ENCODE data around the gene FGF4.

Gene FGF4

GRCh38 chr11:69775163-69775755 is at the start of gene FGF4:
Gene FGF4, minus strand, starts transcription at chr11:69775341. Its CDS starts 257 bp downstream, at chr11:69775084.
- DNase-seq (ENCODE audit: low read depth, low spot score) = no peak

- DNase-seq (ENCODE audit: low read depth, low spot score) = no peak
These were observed 48.6 kb upstream of the FGF4 start for GRCh38 chr11:69823641-69824265.

GRCh38 chr11:69822676-69823494 is 47.7 kb upstream of the FGF4 start:
- DNase-seq (ENCODE audit: low read depth, low spot score) = no peak

- DNase-seq (ENCODE audit: low read depth, low spot score) = no peak
These were observed 46.4 kb upstream of the FGF4 start for GRCh38 chr11:69821511-69822040.

GRCh38 chr11:69820441-69820840 is 45.3 kb upstream of the FGF4 start:
- no peak for DNase-seq (ENCODE audit: low read depth, low spot score)

- no peak for DNase-seq (ENCODE audit: low read depth, low spot score)
These were observed 44.5 kb upstream of the FGF4 start for GRCh38 chr11:69819541-69820070.

GRCh38 chr11:69818603-69819441 is 43.7 kb upstream of the FGF4 start, which contains the start of gene FGF3:
Gene FGF3, minus strand, starts transcription at chr11:69819416. Its CDS starts 483 bp downstream, at chr11:69818933.
- DNase-seq (ENCODE audit: low read depth, low spot score) = no peak

GRCh38 chr11:69818231-69818602 is 43.1 kb upstream of the FGF4 start:
- DNase-seq (ENCODE audit: low read depth, low spot score) = no peak

- no peak for DNase-seq (ENCODE audit: low read depth, low spot score)
These were observed 42.4 kb upstream of the FGF4 start for GRCh38 chr11:69817265-69818230.

- no peak for DNase-seq (ENCODE audit: low read depth, low spot score)
These were observed 41.5 kb upstream of the FGF4 start for GRCh38 chr11:69816671-69817070.

GRCh38 chr11:69815973-69816372 is 40.8 kb upstream of the FGF4 start:
- DNase-seq (ENCODE audit: low read depth, low spot score) = no peak

- DNase-seq (ENCODE audit: low read depth, low spot score) = no peak
These were observed 39.8 kb upstream of the FGF4 start for GRCh38 chr11:69814902-69815301.

- no peak for DNase-seq (ENCODE audit: low read depth, low spot score)
These were observed 39.3 kb upstream of the FGF4 start for GRCh38 chr11:69814411-69814810.

- DNase-seq (ENCODE audit: low read depth, low spot score) = no peak
These were observed 38.7 kb upstream of the FGF4 start for GRCh38 chr11:69813839-69814238.

GRCh38 chr11:69812946-69813345 is 37.8 kb upstream of the FGF4 start:
- DNase-seq (ENCODE audit: low read depth, low spot score) = no peak

GRCh38 chr11:69812256-69812655 is 37.1 kb upstream of the FGF4 start:
- no peak for DNase-seq (ENCODE audit: low read depth, low spot score)

GRCh38 chr11:69811431-69811830 is 36.3 kb upstream of the FGF4 start:
- no peak for DNase-seq (ENCODE audit: low read depth, low spot score)

- DNase-seq (ENCODE audit: low read depth, low spot score) = no peak
These were observed 35.4 kb upstream of the FGF4 start for GRCh38 chr11:69810289-69811118.

- DNase-seq (ENCODE audit: low read depth, low spot score) = no peak
These were observed 33.5 kb upstream of the FGF4 start for GRCh38 chr11:69808667-69809086.
